ENCODE measurements around the gene RNASET2. TPM values are rescaled to one million over a fixed set of nuclear protein-coding genes. Genes with fewer than 3 reads are reported as not detected.

Gene RNASET2
- polyA plus RNA-seq, 1 donor: 70.2 TPM

DNA sequence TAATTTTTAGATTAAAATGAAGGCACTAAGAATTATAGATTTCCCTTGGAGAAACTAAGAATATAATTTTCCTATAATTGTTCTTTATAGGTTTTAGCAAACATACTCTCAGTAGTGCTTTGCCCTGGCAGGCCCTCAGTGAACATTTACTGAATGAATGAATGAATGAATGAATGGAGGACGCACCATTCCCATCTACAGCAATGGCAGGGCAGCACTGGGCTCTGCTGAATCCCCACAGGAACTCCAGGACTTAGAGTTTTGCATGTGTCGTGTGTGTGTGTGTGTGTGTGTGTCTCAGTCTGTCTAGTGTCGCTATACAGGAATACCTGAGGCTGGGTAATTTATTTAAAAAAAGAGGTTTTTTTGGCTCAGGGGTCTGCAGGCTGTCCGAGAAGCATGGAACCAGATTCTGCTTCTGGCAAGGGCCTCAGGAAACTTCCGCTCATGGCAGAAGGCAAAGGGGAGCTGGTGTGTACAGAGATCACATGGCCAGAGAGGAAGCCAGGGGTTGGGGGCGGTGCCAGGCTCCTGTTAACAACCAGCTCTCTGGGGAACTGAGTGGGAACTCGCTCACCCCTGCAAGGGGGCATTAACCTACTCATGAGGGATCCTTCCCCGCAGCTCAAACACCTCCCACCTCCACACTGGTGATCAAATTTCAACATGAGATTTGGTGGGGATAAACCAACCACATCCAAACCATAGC lies 20.1 kb downstream of the RNASET2 start:
- Histone ChIP-seq H3K4me3 (ENCODE audit: low read length) (no peak overlapping the region), H3K27ac (ENCODE audit: low read length) (no peak overlapping the region), H3K36me3 (ENCODE audit: control insufficient read depth, insufficient read depth, low read length) (peaks cover 51% of the 10 kb centered on the region), H3K4me1 (ENCODE audit: control insufficient read depth, insufficient read depth, low read length) (no peaks in the 10 kb centered on the region), H3K27me3 (ENCODE audit: control insufficient read depth, insufficient read depth, low read length) (no peaks in the 10 kb centered on the region), H3K9me3 (ENCODE audit: control insufficient read depth, low read depth, low read length) (no peaks in the 10 kb centered on the region)
- no peak for DNase-seq
- WGBS (ENCODE audit: insufficient coverage, low lambda C conversion rate): no CpG with 5 or more reads among the region's 8 CpGs

DNA sequence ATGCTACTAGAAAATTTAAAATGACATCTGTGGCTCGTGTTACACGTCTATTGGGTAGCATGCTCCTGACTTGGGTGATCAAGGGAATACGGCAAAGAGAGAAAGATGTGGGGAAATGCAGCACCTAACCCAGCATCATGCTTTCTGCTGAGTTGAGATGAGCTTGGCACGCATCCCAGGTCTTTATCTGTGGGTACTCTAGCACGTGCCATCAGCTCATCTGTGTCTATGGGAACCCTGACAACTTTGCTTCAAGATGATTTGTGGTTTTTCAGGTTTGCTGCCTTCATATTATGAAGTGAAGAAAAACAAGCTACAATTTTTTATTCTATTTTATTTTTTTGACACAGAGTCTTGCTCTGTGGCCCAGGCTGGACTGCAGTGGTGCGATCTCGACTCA lies 21.0 kb downstream of the RNASET2 start:
- H3K4me1 ChIP-seq (ENCODE audit: control insufficient read depth, insufficient read depth, low read length): no peaks in the 10 kb centered on the region
- WGBS (ENCODE audit: insufficient coverage, low lambda C conversion rate): no CpG with 5 or more reads among the region's 7 CpGs
- no peaks in the 10 kb centered on the region for H3K27me3 ChIP-seq (ENCODE audit: control insufficient read depth, insufficient read depth, low read length)
- no peaks in the 10 kb centered on the region for H3K9me3 ChIP-seq (ENCODE audit: control insufficient read depth, low read depth, low read length)
- no peak overlapping the region for H3K4me3 ChIP-seq (ENCODE audit: low read length)
- peaks cover 47% of the 10 kb centered on the region for H3K36me3 ChIP-seq (ENCODE audit: control insufficient read depth, insufficient read depth, low read length)
- no peak overlapping the region for H3K27ac ChIP-seq (ENCODE audit: low read length)
- no peak for DNase-seq

DNA sequence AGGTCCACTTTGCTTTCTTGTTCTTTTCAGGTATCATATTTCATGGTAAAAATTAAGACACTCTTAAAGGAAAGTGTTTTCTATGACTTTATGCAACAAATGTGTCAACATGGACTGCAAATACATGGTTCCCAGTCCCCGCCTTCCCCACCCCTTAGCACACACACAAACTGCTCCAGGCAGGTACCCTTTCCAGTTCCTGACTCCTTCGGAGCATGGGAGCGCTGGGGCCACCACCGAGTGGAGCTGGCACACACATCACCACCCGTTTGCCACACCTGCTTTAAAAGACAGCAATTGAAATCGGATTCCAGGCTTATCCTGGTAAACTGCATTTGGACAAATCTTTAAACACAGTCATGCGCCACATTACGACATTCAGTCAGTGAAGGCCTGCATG lies 22.2 kb downstream of the RNASET2 start:
- no peaks in the 10 kb centered on the region for H3K27me3 ChIP-seq (ENCODE audit: control insufficient read depth, insufficient read depth, low read length)
- no peaks in the 10 kb centered on the region for H3K9me3 ChIP-seq (ENCODE audit: control insufficient read depth, low read depth, low read length)
- no peaks in the 10 kb centered on the region for H3K4me1 ChIP-seq (ENCODE audit: control insufficient read depth, insufficient read depth, low read length)
- no peak overlapping the region for H3K4me3 ChIP-seq (ENCODE audit: low read length)
- no peak overlapping the region for H3K27ac ChIP-seq (ENCODE audit: low read length)
- no CpG with 5 or more reads among the region's 8 CpGs for WGBS (ENCODE audit: insufficient coverage, low lambda C conversion rate)
- peaks cover 52% of the 10 kb centered on the region for H3K36me3 ChIP-seq (ENCODE audit: control insufficient read depth, insufficient read depth, low read length)
- no peak for DNase-seq

DNA sequence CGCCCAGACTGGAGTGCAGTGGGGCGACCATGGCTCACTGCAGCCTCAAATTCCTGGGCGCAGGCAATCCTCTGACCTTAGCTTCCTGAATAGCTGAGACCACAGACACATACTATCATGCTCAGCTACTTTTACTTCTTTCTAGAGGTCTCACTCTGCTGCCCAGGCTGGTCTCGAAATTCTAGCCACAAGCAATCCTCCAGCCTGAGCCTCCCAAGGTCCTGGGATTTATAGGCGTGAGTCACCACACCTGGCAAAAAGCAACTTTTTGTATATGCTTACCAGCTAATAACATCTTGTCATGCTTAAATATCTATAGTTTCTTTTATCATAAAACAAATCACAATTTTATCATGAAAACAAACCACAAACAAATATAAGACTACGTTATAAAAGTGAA lies 23.0 kb downstream of the RNASET2 start:
- peaks cover 55% of the 10 kb centered on the region for H3K36me3 ChIP-seq (ENCODE audit: control insufficient read depth, insufficient read depth, low read length)
- no peak overlapping the region for H3K27ac ChIP-seq (ENCODE audit: low read length)
- no peaks in the 10 kb centered on the region for H3K9me3 ChIP-seq (ENCODE audit: control insufficient read depth, low read depth, low read length)
- no peak for DNase-seq
- 100% methylated on average over 2 of the region's 6 CpGs for WGBS (ENCODE audit: insufficient coverage, low lambda C conversion rate)
- no peak overlapping the region for H3K4me3 ChIP-seq (ENCODE audit: low read length)
- H3K4me1 ChIP-seq (ENCODE audit: control insufficient read depth, insufficient read depth, low read length): no peaks in the 10 kb centered on the region
- H3K27me3 ChIP-seq (ENCODE audit: control insufficient read depth, insufficient read depth, low read length): no peaks in the 10 kb centered on the region

DNA sequence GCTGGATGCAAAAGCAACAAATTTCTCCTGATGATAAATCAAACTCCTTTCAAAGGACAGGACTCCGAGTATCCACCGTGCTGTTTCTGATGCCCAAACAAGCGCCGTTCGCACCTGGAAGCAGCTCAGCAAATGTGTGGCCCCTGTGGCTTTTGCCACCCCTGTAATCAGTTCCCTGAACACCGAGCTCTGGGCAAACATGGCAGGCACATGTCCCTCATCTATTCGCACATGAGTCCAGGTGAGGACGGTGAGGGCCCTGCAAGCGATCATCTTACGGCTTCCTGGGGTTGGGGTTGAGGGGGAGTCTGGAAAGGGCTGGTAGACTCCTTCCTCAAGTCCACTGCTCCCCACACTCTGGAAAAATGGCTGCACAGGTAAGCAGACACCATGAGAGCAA lies 23.7 kb downstream of the RNASET2 start:
- no peaks in the 10 kb centered on the region for H3K4me1 ChIP-seq (ENCODE audit: control insufficient read depth, insufficient read depth, low read length)
- no peak overlapping the region for H3K4me3 ChIP-seq (ENCODE audit: low read length)
- 80% methylated on average over 2 of the region's 10 CpGs for WGBS (ENCODE audit: insufficient coverage, low lambda C conversion rate)
- DNase-seq: no peak
- no peaks in the 10 kb centered on the region for H3K9me3 ChIP-seq (ENCODE audit: control insufficient read depth, low read depth, low read length)
- H3K36me3 ChIP-seq (ENCODE audit: control insufficient read depth, insufficient read depth, low read length): peaks cover 47% of the 10 kb centered on the region
- no peak overlapping the region for H3K27ac ChIP-seq (ENCODE audit: low read length)
- no peaks in the 10 kb centered on the region for H3K27me3 ChIP-seq (ENCODE audit: control insufficient read depth, insufficient read depth, low read length)

DNA sequence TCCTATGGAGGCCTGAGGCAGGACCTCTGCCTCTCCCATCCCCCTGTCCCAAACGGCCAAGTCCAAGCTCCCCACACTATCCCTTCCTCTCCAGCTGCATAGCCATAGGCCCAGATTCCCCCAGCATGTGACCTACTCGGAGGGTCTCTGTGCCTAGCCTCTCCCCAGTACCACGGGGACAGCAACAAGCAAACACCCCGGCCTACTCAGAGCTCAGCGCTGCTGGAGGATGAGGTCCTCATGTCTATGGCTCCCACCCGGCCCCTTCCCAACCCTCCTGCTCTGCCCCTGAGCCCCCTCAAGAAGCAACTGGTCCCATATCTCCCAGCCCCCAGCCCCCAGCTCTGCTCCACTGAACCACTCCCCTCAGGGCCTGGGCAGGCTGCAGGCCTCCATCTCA lies 24.2 kb downstream of the RNASET2 start:
- WGBS (ENCODE audit: insufficient coverage, low lambda C conversion rate): no CpG with 5 or more reads among the region's 6 CpGs
- H3K27me3 ChIP-seq (ENCODE audit: control insufficient read depth, insufficient read depth, low read length): no peaks in the 10 kb centered on the region
- DNase-seq: no peak
- H3K36me3 ChIP-seq (ENCODE audit: control insufficient read depth, insufficient read depth, low read length): peaks cover 45% of the 10 kb centered on the region
- no peak overlapping the region for H3K27ac ChIP-seq (ENCODE audit: low read length)
- H3K4me3 ChIP-seq (ENCODE audit: low read length): no peak overlapping the region
- no peaks in the 10 kb centered on the region for H3K9me3 ChIP-seq (ENCODE audit: control insufficient read depth, low read depth, low read length)
- no peaks in the 10 kb centered on the region for H3K4me1 ChIP-seq (ENCODE audit: control insufficient read depth, insufficient read depth, low read length)

DNA sequence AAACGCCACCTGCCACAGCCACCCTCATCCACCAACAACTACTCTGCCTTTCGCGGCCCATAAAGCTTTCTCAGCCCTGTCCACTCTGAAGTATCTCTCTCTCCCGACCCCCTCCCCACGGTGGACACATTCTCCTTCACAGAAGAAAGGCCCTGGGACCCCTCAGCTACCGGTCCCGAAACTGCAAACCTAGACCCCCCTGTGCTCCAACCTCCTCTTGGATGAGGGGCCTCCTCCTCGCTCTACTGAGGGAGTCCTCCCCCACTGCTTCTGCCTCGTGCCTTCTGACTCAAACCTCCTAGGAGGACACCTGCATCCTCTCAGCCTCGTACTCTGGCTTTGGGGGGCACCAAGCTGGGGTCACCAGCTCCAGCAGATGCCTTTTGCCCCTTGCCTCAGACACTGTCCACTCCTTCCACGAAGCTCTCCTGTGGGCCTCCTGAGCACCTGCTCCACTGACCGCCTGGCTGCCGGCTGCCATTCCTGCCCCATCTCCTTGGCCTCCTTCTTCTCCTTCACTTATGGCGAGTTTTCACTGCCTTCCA lies 24.9 kb downstream of the RNASET2 start:
- peaks cover 41% of the 10 kb centered on the region for H3K36me3 ChIP-seq (ENCODE audit: control insufficient read depth, insufficient read depth, low read length)
- no peaks in the 10 kb centered on the region for H3K9me3 ChIP-seq (ENCODE audit: control insufficient read depth, low read depth, low read length)
- 92% methylated on average over 5 of the region's 14 CpGs for WGBS (ENCODE audit: insufficient coverage, low lambda C conversion rate)
- H3K4me1 ChIP-seq (ENCODE audit: control insufficient read depth, insufficient read depth, low read length): no peaks in the 10 kb centered on the region
- H3K4me3 ChIP-seq (ENCODE audit: low read length): no peak overlapping the region
- no peaks in the 10 kb centered on the region for H3K27me3 ChIP-seq (ENCODE audit: control insufficient read depth, insufficient read depth, low read length)
- no peak overlapping the region for H3K27ac ChIP-seq (ENCODE audit: low read length)
- DNase-seq: no peak

DNA sequence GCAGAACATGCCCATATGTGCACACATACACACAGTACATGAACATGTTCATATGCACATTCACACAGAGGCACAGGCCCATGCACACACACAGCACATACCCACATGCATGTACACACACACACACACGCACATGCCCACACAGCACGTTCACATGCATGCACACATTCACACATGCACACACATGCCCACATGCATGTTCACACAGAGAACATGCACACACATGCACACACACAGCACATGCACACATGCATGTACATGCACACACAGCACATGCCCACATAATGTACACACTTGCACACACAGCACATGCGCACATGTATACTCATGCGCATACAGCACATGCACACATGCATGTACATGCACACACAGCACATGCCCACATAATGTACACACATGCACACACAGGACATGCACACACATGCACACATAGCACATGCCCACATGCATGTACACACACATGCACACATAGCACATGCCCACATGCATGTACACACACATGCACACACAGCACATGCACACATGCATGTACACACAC lies 25.9 kb downstream of the RNASET2 start:
- H3K9me3 ChIP-seq (ENCODE audit: control insufficient read depth, low read depth, low read length): no peaks in the 10 kb centered on the region
- H3K27ac ChIP-seq (ENCODE audit: low read length): no peak overlapping the region
- H3K4me3 ChIP-seq (ENCODE audit: low read length): no peak overlapping the region
- H3K4me1 ChIP-seq (ENCODE audit: control insufficient read depth, insufficient read depth, low read length): no peaks in the 10 kb centered on the region
- peaks cover 36% of the 10 kb centered on the region for H3K36me3 ChIP-seq (ENCODE audit: control insufficient read depth, insufficient read depth, low read length)
- no peaks in the 10 kb centered on the region for H3K27me3 ChIP-seq (ENCODE audit: control insufficient read depth, insufficient read depth, low read length)
- DNase-seq: no peak
- WGBS (ENCODE audit: insufficient coverage, low lambda C conversion rate): no CpG with 5 or more reads among the region's 4 CpGs

DNA sequence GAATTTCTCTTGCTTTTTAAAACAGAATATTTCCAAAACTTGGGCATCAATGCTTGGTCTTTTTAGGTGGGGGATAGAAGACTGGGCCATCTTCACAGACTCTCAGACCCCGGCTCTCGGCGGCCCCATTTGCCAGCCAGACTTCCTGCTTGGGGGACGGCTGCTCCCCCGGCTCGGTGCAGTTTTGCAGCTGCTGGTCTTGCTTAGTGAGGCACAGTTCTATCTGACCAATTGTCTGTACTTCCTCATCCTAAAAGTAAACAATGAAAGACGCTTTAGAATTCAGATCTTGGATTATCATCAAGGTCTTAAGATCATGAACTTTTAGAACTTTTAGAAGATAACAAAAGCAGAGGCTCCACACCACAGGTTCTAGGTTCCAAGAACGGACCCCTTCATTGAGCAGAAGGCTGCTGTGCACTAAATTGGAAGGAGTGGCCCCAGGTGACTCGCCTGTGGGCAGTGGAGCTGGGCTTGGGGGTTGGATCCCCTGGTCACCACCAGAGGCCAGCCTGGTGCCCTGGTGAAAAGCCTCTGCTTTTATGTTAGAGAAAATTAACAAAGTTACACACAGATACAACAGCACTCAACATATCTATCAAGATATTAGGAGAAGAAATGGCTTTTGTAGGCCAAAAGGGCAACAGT lies 26.7 kb downstream of the RNASET2 start:
- H3K27me3 ChIP-seq (ENCODE audit: control insufficient read depth, insufficient read depth, low read length): no peaks in the 10 kb centered on the region
- H3K4me3 ChIP-seq (ENCODE audit: low read length): no peak overlapping the region
- no CpG with 5 or more reads among the region's 9 CpGs for WGBS (ENCODE audit: insufficient coverage, low lambda C conversion rate)
- H3K27ac ChIP-seq (ENCODE audit: low read length): no peak overlapping the region
- peaks cover 30% of the 10 kb centered on the region for H3K36me3 ChIP-seq (ENCODE audit: control insufficient read depth, insufficient read depth, low read length)
- no peaks in the 10 kb centered on the region for H3K9me3 ChIP-seq (ENCODE audit: control insufficient read depth, low read depth, low read length)
- DNase-seq: no peak
- no peaks in the 10 kb centered on the region for H3K4me1 ChIP-seq (ENCODE audit: control insufficient read depth, insufficient read depth, low read length)

DNA sequence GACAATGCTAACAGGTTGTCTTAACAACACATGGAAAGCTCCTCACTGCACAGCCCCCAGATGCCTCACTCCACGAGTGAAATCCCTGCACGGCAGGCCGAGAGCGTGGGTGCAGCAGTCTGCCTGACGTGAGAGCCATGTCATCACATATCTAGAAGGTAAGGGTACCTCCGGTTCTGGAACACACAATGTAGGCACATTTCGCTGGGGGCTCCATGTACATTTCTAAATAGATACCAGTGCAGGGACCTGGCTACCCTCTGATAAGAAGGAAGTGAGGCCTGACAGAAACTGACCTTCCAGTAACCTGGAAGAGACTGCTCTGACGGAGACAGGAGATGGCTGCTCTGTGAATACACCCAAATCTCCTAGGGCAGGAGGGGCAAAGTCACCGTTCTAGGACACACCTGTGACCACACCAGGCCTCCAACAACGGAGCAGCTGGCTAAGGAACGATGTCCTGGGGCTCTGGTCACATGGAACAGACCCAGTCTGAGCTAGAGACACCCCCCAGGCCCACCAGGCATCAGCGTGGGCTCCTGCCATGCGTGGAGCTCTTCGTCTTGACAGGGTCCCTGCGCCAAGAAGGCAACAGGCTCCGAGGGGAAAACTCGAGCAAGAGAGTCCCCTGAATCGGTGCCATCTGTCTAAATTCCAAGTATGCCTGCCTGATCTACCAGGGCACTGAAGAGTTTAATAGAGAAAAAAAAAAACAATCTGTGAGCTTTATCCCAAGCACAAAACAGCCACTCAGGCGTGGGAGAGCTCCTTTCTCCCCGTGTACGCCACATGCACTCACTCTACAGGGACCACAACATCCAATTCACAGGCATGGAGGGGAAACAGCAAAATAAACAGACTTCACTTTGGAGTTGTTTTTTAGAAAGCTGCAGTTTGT lies 27.5 kb downstream of the RNASET2 start:
- H3K4me1 ChIP-seq (ENCODE audit: control insufficient read depth, insufficient read depth, low read length): no peaks in the 10 kb centered on the region
- no peak for DNase-seq
- WGBS (ENCODE audit: insufficient coverage, low lambda C conversion rate): no CpG with 5 or more reads among the region's 21 CpGs
- H3K36me3 ChIP-seq (ENCODE audit: control insufficient read depth, insufficient read depth, low read length): peaks cover 25% of the 10 kb centered on the region
- H3K4me3 ChIP-seq (ENCODE audit: low read length): no peak overlapping the region
- no peaks in the 10 kb centered on the region for H3K27me3 ChIP-seq (ENCODE audit: control insufficient read depth, insufficient read depth, low read length)
- H3K27ac ChIP-seq (ENCODE audit: low read length): no peak overlapping the region
- no peaks in the 10 kb centered on the region for H3K9me3 ChIP-seq (ENCODE audit: control insufficient read depth, low read depth, low read length)
